Breast epithelium (tissue), 4 donors: Measurements from ENCODE around the gene KIN. TPM values are rescaled to one million over a fixed set of nuclear protein-coding genes. Genes with fewer than 3 reads are reported as not detected.
"Not testable (repeated sequence)": the region's sequence is repeated elsewhere in the genome, so short reads cannot be mapped to it uniquely, and the experiment has no call there.

Source experiments
- DNase-seq, 2 donors: peaks; one replicate each; pipeline ENCODE4 v3.0.0-alpha.2; 2019; ENCODE audit warnings: low spot score in 2 of 2
- H3K27ac ChIP-seq, 2 donors: fragments of 200-600 bp; sonication (generic) in 1 of 2; one replicate each; pipeline ENCODE4 v1.5.1; 2016 to 2019; ENCODE audit warnings: mild to moderate bottlenecking in 1 of 2
- H3K27me3 ChIP-seq, 2 donors: fragments of 200-600 bp; sonication (generic) in 1 of 2; one replicate each; pipeline versions ENCODE4 v1.5.1 to v1.6.0; 2017 to 2019; ENCODE audit warnings: control low read depth in 1 of 2, mild to moderate bottlenecking in 1 of 2
- H3K36me3 ChIP-seq: fragments of 200-600 bp; one replicate; pipeline ENCODE4 v1.5.1; 2019
- H3K4me1 ChIP-seq, 2 donors: fragments of 200-600 bp; sonication (generic); one replicate each; pipeline ENCODE4 v1.5.1; 2016 to 2019; ENCODE audit warnings: control low read depth in 1 of 2
- H3K4me3 ChIP-seq, 3 donors: fragments of 200-600 bp; sonication (generic); 1 replicate in 2 of 3; 2 replicates in 1 of 3; pipeline ENCODE4 v1.5.1; 2016 to 2019; ENCODE audit warnings: mild to moderate bottlenecking in 3 of 3, moderate library complexity in 2 of 3
- H3K9me3 ChIP-seq, 2 donors: fragments of 200-600 bp; sonication (generic) in 1 of 2; one replicate each; pipeline ENCODE4 v1.5.1; 2016 to 2019; ENCODE audit warnings: control low read depth in 1 of 2
- POLR2A ChIP-seq: fragments of 450-650 bp; IDR thresholded peaks from one replicate; pipeline ENCODE4 v1.6.1; 2016; ENCODE audit warnings: antibody characterized with exemption, mild to moderate bottlenecking, moderate library complexity
- POLR2AphosphoS5 ChIP-seq, 3 donors: sonication (generic); formaldehyde crosslinking; IDR thresholded peaks; one replicate each; pipeline ENCODE4 v1.6.1; 2017; ENCODE audit warnings: antibody characterized with exemption in 3 of 3
- intact Hi-C: fragments of 100-400 bp; cut with DNase I; formaldehyde crosslinking; loops from one replicate; pipeline ENCODE4 v1.15.1; 2023; ENCODE audit warnings: low total_unique reads
- total RNA-seq, 3 donors: library from RNA; depleted of rRNA; stranded (reverse); fragments of >200 nt; gene quantifications; one replicate each; pipeline ENCODE4 v1.1.0, GENCODE V29; 2016
- TF ChIP-seq, protein P1 (sequence below), 3 donors: fragments of 450-650 bp; IDR thresholded peaks; one replicate each; pipeline ENCODE4 v1.5.1; 2016 to 2017; ENCODE audit warnings: antibody characterized with exemption in 3 of 3, mild to moderate bottlenecking in 3 of 3, moderate library complexity in 3 of 3

The KIN gene
- total RNA-seq, 3 donors from 2014 or later, result 5.9 to 13.3 (median 9.5) TPM

DNA sequence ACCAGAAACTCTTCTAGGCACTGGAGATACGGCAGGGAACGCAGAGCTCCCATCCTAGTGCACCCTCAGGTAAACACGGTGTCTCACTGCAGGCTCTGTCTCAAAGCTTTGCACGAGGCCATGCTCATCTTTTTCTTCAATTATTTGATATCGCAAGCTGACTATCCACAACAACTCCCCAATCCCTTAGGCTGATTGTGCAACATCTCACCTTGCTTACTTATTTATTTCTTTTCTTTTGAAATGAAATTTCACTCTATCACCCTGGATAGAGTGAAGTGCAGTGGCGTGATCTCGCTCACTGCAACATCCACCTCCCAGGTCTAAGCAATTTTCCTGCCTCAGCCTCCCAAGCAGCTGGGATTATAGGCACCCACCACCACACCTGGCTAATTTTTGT, 72.3 kb downstream of the KIN start:
- no peak for DNase-seq
- Histone ChIP-seq H3K4me3 (no peak overlapping the region), H3K27ac (no peak overlapping the region), H3K27me3 (no peaks in the 10 kb centered on the region), H3K4me1 (no peaks in the 10 kb centered on the region), H3K9me3 (no peaks in the 10 kb centered on the region), H3K36me3 (no peaks in the 10 kb centered on the region)
- TF ChIP-seq POLR2A (no peak), POLR2AphosphoS5 (IDR thresholded peaks at IDR 0.05) (no peak)
- TF ChIP-seq, protein P1, sequence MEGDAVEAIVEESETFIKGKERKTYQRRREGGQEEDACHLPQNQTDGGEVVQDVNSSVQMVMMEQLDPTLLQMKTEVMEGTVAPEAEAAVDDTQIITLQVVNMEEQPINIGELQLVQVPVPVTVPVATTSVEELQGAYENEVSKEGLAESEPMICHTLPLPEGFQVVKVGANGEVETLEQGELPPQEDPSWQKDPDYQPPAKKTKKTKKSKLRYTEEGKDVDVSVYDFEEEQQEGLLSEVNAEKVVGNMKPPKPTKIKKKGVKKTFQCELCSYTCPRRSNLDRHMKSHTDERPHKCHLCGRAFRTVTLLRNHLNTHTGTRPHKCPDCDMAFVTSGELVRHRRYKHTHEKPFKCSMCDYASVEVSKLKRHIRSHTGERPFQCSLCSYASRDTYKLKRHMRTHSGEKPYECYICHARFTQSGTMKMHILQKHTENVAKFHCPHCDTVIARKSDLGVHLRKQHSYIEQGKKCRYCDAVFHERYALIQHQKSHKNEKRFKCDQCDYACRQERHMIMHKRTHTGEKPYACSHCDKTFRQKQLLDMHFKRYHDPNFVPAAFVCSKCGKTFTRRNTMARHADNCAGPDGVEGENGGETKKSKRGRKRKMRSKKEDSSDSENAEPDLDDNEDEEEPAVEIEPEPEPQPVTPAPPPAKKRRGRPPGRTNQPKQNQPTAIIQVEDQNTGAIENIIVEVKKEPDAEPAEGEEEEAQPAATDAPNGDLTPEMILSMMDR (IDR thresholded peaks at IDR 0.05), result no peak
- intact Hi-C loops, result no loop called here

DNA sequence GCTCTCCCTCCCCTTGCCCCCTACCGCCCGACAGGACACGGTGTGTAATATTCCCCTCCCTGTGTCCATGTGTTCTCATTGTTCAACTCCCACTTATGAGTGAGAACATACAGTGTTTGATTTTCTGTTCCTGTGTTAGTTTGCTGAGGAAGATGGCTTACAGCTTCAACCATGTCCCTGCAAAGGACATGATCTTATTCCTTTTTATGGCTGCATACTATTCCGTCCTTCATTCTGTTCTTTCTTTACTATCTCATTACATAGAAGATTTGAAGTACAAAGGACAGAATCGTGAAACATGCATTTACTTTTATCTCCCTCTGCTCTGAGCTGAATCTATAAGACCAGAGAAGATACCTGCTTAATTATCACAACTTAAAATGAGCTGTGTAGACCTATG, 76.7 kb downstream of the KIN start:
- H3K4me1 ChIP-seq, H3K27ac ChIP-seq, H3K9me3 ChIP-seq, intact Hi-C loops, H3K4me3 ChIP-seq, DNase-seq, H3K36me3 ChIP-seq, H3K27me3 ChIP-seq: not testable (repeated sequence)

DNA sequence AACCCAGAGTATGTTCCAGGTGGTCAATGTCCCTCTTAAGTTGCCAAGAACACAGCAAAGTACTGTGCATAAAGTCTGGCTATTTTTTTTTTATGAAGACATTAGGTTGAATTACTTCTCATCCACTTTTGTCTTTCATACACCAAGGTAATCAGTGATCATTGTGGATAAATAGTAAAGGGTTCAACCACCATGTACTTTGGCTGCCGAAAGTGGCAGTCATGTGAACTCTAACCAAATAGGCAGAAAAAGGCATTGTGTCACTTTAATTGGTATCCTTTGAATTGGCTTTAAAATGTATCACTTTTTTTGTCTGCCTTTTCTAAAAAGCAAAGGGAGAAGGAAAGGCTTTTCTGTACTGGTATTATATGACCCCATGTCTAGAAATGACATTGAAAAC, 77.3 kb downstream of the KIN start:
- no peak overlapping the region for H3K27ac ChIP-seq
- no peaks in the 10 kb centered on the region for H3K9me3 ChIP-seq
- TF ChIP-seq POLR2AphosphoS5 (IDR thresholded peaks at IDR 0.05), result no peak
- TF ChIP-seq POLR2A, result no peak
- TF ChIP-seq, protein P1 (IDR thresholded peaks at IDR 0.05), result no peak
- H3K36me3 ChIP-seq, result no peaks in the 10 kb centered on the region
- no peak overlapping the region for H3K4me3 ChIP-seq
- H3K27me3 ChIP-seq, result no peaks in the 10 kb centered on the region
- intact Hi-C loops, result no loop called here
- no peaks in the 10 kb centered on the region for H3K4me1 ChIP-seq
- no peak for DNase-seq

DNA sequence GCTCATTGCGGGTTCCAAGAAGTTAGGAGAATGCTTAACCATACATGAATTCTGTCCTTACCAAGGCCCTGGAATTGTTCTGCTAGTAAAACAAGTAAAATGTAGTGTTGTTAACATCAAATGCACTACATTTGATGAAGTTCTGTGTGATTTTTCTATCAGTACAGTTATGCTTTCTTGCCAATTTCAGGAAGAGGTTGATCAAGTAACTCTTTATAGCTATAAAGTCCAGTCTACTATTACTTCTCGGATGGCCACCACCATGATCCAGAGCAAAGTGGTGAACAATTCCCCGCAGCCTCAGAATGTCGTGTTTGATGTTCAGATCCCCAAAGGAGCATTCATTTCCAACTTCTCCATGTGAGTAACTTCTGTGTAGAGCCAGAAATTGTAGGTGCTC, 79.0 kb downstream of the KIN start:
- Histone ChIP-seq H3K36me3 (no peaks in the 10 kb centered on the region), H3K4me3 (no peak overlapping the region), H3K9me3 (no peaks in the 10 kb centered on the region), H3K27ac (no peak overlapping the region), H3K27me3 (no peaks in the 10 kb centered on the region), H3K4me1 (no peaks in the 10 kb centered on the region)
- TF ChIP-seq POLR2A, result no peak
- TF ChIP-seq, protein P1 (IDR thresholded peaks at IDR 0.05), result no peak
- no peak for TF ChIP-seq POLR2AphosphoS5 (IDR thresholded peaks at IDR 0.05)
- intact Hi-C loops, result no loop called here
- DNase-seq, result no peak

DNA sequence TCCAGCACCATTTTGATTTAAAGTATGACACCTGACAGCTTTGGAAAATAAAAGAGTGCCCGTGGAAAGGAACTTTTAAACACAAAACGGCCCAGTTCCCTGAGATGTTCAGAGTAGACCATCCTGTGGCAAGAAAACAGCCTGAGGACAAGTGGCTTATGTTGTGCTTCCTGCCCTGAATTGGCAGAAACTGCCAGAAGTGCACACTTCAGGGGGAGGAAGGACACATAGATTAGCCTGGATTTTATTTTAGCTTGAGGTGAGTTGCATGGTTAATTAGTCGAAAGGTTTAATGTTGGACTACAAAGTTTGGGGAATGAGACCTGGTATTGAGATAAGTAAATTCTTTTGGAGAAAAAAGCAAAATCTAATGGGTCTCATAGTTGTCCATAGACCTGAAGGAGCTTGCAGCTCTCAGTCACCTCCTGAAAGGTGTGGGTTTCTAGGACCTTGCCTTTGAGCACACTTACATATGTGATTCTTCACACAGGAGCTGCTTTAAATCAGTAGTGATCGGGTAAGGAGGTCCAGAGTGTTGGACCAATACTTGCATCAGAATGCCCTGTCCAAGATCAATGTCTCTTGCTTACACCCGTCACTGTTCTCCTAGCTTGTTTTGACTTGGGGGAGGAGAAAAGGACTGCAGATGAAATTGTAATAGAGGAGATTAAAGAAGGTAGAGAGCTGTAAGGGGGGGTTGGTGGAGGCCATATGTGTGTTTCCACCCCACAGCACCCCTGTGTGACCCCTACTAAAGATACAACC, 79.8 kb downstream of the KIN start:
- H3K27ac ChIP-seq, result no peak overlapping the region
- no peaks in the 10 kb centered on the region for H3K36me3 ChIP-seq
- no peaks in the 10 kb centered on the region for H3K27me3 ChIP-seq
- TF ChIP-seq POLR2AphosphoS5 (IDR thresholded peaks at IDR 0.05), result no peak
- TF ChIP-seq POLR2A, result no peak
- TF ChIP-seq, protein P1 (IDR thresholded peaks at IDR 0.05), result no peak
- DNase-seq, result no peak
- H3K4me1 ChIP-seq, result no peaks in the 10 kb centered on the region
- no peaks in the 10 kb centered on the region for H3K9me3 ChIP-seq
- H3K4me3 ChIP-seq, result no peak overlapping the region
- intact Hi-C loops, result no loop called here

DNA sequence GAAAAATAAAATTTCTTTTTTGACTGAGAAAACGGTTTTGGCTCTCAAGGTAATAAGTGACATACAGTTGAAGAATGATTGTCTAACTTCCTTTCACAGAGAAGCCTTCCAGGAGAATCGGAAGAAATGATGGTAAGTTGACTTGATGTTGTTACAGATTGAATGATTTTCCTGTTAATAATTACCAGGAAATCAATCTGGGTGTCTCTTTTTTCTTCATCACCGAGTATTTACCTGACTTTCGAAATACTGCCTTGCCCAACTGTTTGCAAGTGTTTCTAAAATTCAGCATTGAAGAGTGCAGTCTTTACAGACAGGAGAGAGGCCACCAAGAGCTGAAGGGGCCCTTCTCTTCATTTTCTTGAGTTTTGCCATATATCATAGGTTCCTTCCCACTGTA, 80.7 kb downstream of the KIN start:
- DNase-seq, result no peak
- Histone ChIP-seq H3K36me3 (no peaks in the 10 kb centered on the region), H3K9me3 (no peaks in the 10 kb centered on the region), H3K27me3 (no peaks in the 10 kb centered on the region), H3K4me3 (no peak overlapping the region), H3K4me1 (no peaks in the 10 kb centered on the region), H3K27ac (no peak overlapping the region)
- TF ChIP-seq POLR2AphosphoS5 (IDR thresholded peaks at IDR 0.05), result no peak
- TF ChIP-seq, protein P1 (IDR thresholded peaks at IDR 0.05), result no peak
- no peak for TF ChIP-seq POLR2A
- intact Hi-C loops, result no loop called here
